Colonic mucosa (tissue), 4 donors: ENCODE results near the gene BEND5. TPM values are rescaled to one million over a fixed set of nuclear protein-coding genes. Genes with fewer than 3 reads are reported as not detected.

Experiments used
- DNase-seq: peaks from one replicate; pipeline ENCODE4 v3.0.0-alpha.2; 2020
- H3K27ac ChIP-seq: fragments of 200-600 bp; one replicate; pipeline ENCODE4 v1.8.0; 2021
- H3K27me3 ChIP-seq: fragments of 200-600 bp; one replicate; pipeline ENCODE4 v1.8.0; 2021
- H3K36me3 ChIP-seq: fragments of 200-600 bp; one replicate; pipeline ENCODE4 v1.8.0; 2021
- H3K4me1 ChIP-seq: fragments of 200-600 bp; one replicate; pipeline ENCODE4 v1.8.0; 2021; ENCODE audit warnings: mild to moderate bottlenecking
- H3K4me3 ChIP-seq: fragments of 200-600 bp; one replicate; pipeline ENCODE4 v1.8.0; 2021
- H3K9ac ChIP-seq, 2 donors: one replicate each; pipeline ENCODE4 v1.7.0; 2013; ENCODE audit warnings: control low read depth in 2 of 2, low read depth in 2 of 2, low read length in 2 of 2
- H3K9me3 ChIP-seq: fragments of 200-600 bp; one replicate; pipeline ENCODE4 v1.8.0; 2021
- CTCF ChIP-seq: fragments of 200-600 bp; IDR thresholded peaks from one replicate; pipeline ENCODE4 v1.8.0; 2022; ENCODE audit warnings: antibody characterized with exemption, mild to moderate bottlenecking
- intact Hi-C: fragments of 100-400 bp; cut with DNase I; formaldehyde crosslinking; loops from one replicate; pipeline ENCODE4 v1.14.1; 2022
- total RNA-seq, 2 donors: library from RNA; stranded (reverse); fragmentation: NEBNext Ultra II Directional in 1 of 2; extraction: Animal tissue kit (Norgen Biotek cat#: 25700) in 1 of 2; gene quantifications; one replicate each; pipeline ENCODE4 v1.2.1, GENCODE V29; 2021
- donor health status: healthy.
- donor health status: DM: no; HTN: no; CAD: no.
- donor health status: DM: no; HTN: no; CAD: no.

BEND5 gene
- 1 to 10 TPM in 1 of 2 donors, under 1 TPM in 1; 0.57 to 4.9 TPM for total RNA-seq

- H3K9ac ChIP-seq: peak within 1 kb of the TSS in 1 of 2 donors; percentile 50
- intact Hi-C loops: no loop called here
Observed at GRCh38 chr1:48776393-48777218, at the start of gene BEND5. Gene BEND5 (minus strand): TSS chr1:48776891. CDS start chr1:48776831, 60 bp downstream.

GRCh38 chr1:48823168-48823567, 46.5 kb upstream of the BEND5 start:
- no peak overlapping the region for H3K4me3 ChIP-seq
- intact Hi-C loops: no loop called here
- no peak overlapping the region for H3K27ac ChIP-seq
- H3K9me3 ChIP-seq: no peaks in the 10 kb centered on the region
- H3K4me1 ChIP-seq: no peaks in the 10 kb centered on the region
- no peak for TF ChIP-seq CTCF
- H3K27me3 ChIP-seq: no peaks in the 10 kb centered on the region
- DNase-seq: no peak
- no peak overlapping the region for H3K9ac ChIP-seq
- no peaks in the 10 kb centered on the region for H3K36me3 ChIP-seq

More at GRCh38 chr1:48776393-48777218, at the start of gene BEND5:
- peak; percentile 28 for DNase-seq
- Histone ChIP-seq H3K36me3 (no peaks in the 10 kb centered on the region), H3K4me1 (no peaks in the 10 kb centered on the region), H3K4me3 (peak within 1 kb of the TSS; percentile 50), H3K27me3 (no peaks in the 10 kb centered on the region), H3K27ac (no peak within 1 kb of the TSS), H3K9me3 (no peaks in the 10 kb centered on the region)
- no peak for TF ChIP-seq CTCF

- Histone ChIP-seq H3K9ac (no peak overlapping the region), H3K4me1 (no peaks in the 10 kb centered on the region), H3K4me3 (no peak overlapping the region), H3K27ac (no peak overlapping the region), H3K9me3 (no peaks in the 10 kb centered on the region), H3K36me3 (no peaks in the 10 kb centered on the region), H3K27me3 (no peaks in the 10 kb centered on the region)
- intact Hi-C loops: no loop called here
- no peak for DNase-seq
- no peak for TF ChIP-seq CTCF
Observed at GRCh38 chr1:48820491-48820890, 43.8 kb upstream of the BEND5 start.

- peak; percentile 48 for DNase-seq
- H3K4me3 ChIP-seq: no peak overlapping the region
- no peaks in the 10 kb centered on the region for H3K4me1 ChIP-seq
- no peaks in the 10 kb centered on the region for H3K27me3 ChIP-seq
- peak; percentile 60 for TF ChIP-seq CTCF
- no peaks in the 10 kb centered on the region for H3K9me3 ChIP-seq
- H3K9ac ChIP-seq: no peak overlapping the region
- no peak overlapping the region for H3K27ac ChIP-seq
- intact Hi-C loops: loop anchor here (5.0 to 10.0 kb wide), 2 partner anchors 140 to 243 kb away; no protein-coding TSS in a partner anchor
- H3K36me3 ChIP-seq: no peaks in the 10 kb centered on the region
Observed at GRCh38 chr1:48817505-48818114, 40.9 kb upstream of the BEND5 start.

- intact Hi-C loops: loop anchor here (10.0 kb wide), 1 partner anchor 236 kb away; no protein-coding TSS in a partner anchor
- Histone ChIP-seq H3K4me3 (no peak overlapping the region), H3K27me3 (no peaks in the 10 kb centered on the region), H3K36me3 (no peaks in the 10 kb centered on the region), H3K4me1 (no peaks in the 10 kb centered on the region), H3K9me3 (no peaks in the 10 kb centered on the region), H3K9ac (no peak overlapping the region), H3K27ac (no peak overlapping the region)
- DNase-seq: no peak
- TF ChIP-seq CTCF: no peak
Observed at GRCh38 chr1:48810740-48811139, 34.0 kb upstream of the BEND5 start.
